Activated naive CD4-positive, alpha-beta T cell (primary cell): Measurements from ENCODE around the gene C3orf22.

Source experiments
- DNase-seq, 4 experiments: peaks; one replicate each; lab custom pipeline; 2025; lab: John Stamatoyannopoulos, UW

Gene C3orf22

GRCh38 chr3:126556637-126557414 lies 1.9 kb downstream of the C3orf22 start:
- no peak for DNase-seq

- DNase-seq: no peak
These were observed 2.7 kb downstream of the C3orf22 start for GRCh38 chr3:126555795-126556636.

- DNase-seq: no peak
These were observed 3.9 kb downstream of the C3orf22 start for GRCh38 chr3:126554560-126555525.

- DNase-seq: no peak
These were observed 5.2 kb downstream of the C3orf22 start for GRCh38 chr3:126553284-126554084.

- no peak for DNase-seq
These were observed 5.9 kb downstream of the C3orf22 start for GRCh38 chr3:126552688-126553283.

GRCh38 chr3:126551839-126552687 lies 6.7 kb downstream of the C3orf22 start:
- no peak for DNase-seq

- DNase-seq: no peak
These were observed 7.5 kb downstream of the C3orf22 start for GRCh38 chr3:126551121-126551838.

GRCh38 chr3:126550488-126551051 lies 8.2 kb downstream of the C3orf22 start:
- no peak for DNase-seq

- no peak for DNase-seq
These were observed 8.8 kb downstream of the C3orf22 start for GRCh38 chr3:126549861-126550487.

- no peak for DNase-seq
These were observed 9.9 kb downstream of the C3orf22 start for GRCh38 chr3:126548556-126549466.

GRCh38 chr3:126547721-126548120 lies 11.0 kb downstream of the C3orf22 start:
- DNase-seq: no peak

GRCh38 chr3:126546549-126547239 lies 12.0 kb downstream of the C3orf22 start:
- DNase-seq: no peak

GRCh38 chr3:126546013-126546412 lies 12.7 kb downstream of the C3orf22 start:
- no peak for DNase-seq

GRCh38 chr3:126545544-126545943 lies 13.2 kb downstream of the C3orf22 start:
- no peak for DNase-seq

- DNase-seq: no peak
These were observed 14.0 kb downstream of the C3orf22 start for GRCh38 chr3:126544596-126545281.

GRCh38 chr3:126543457-126544061 lies 15.2 kb downstream of the C3orf22 start:
- DNase-seq: no peak
